Eye (tissue), 1 donor: ENCODE data around the gene QSOX1.
A peak's percentile ranks its signal among the peaks of the same experiment; 100 is the strongest.
"Not testable (repeated sequence)": the region's sequence is repeated elsewhere in the genome, so short reads cannot be mapped to it uniquely, and the experiment has no call there.

Experiments
- DNase-seq: peaks from one replicate; pipeline ENCODE4 v3.0.0-alpha.2; 2015

The QSOX1 gene

GRCh38 chr1:180154325-180155181, at the start of gene QSOX1:
QSOX1 (plus strand) TSS chr1:180154869; CDS start chr1:180154908, 39 bp downstream.
- DNase-seq, result peak; percentile 94

- DNase-seq, result no peak
Observed at GRCh38 chr1:180112091-180112490, 42.6 kb upstream of the QSOX1 start.

- no peak for DNase-seq
Observed at GRCh38 chr1:180112984-180113647, 41.6 kb upstream of the QSOX1 start.

GRCh38 chr1:180114396-180114945, 40.2 kb upstream of the QSOX1 start:
- DNase-seq, result no peak

- DNase-seq, result no peak
Observed at GRCh38 chr1:180116964-180117763, 37.5 kb upstream of the QSOX1 start.

- DNase-seq, result no peak
Observed at GRCh38 chr1:180117764-180118116, 36.9 kb upstream of the QSOX1 start.

- no peak for DNase-seq
Observed at GRCh38 chr1:180119837-180120236, 34.8 kb upstream of the QSOX1 start.

GRCh38 chr1:180123463-180123936, 31.2 kb upstream of the QSOX1 start:
- DNase-seq, result no peak

GRCh38 chr1:180130651-180131050, 24.0 kb upstream of the QSOX1 start:
- DNase-seq, result no peak

GRCh38 chr1:180131510-180131909, 23.2 kb upstream of the QSOX1 start:
- DNase-seq, result no peak

- no peak for DNase-seq
Observed at GRCh38 chr1:180133193-180133592, 21.5 kb upstream of the QSOX1 start.

- DNase-seq, result not testable (repeated sequence)
Observed at GRCh38 chr1:180133688-180134087, 21.0 kb upstream of the QSOX1 start.

- no peak for DNase-seq
Observed at GRCh38 chr1:180135535-180135934, 19.1 kb upstream of the QSOX1 start.

- no peak for DNase-seq
Observed at GRCh38 chr1:180136331-180136967, 18.2 kb upstream of the QSOX1 start.

- DNase-seq, result no peak
Observed at GRCh38 chr1:180136968-180137356, 17.7 kb upstream of the QSOX1 start.

- no peak for DNase-seq
Observed at GRCh38 chr1:180137776-180138175, 16.9 kb upstream of the QSOX1 start.

GRCh38 chr1:180141381-180141934, 13.2 kb upstream of the QSOX1 start:
- no peak for DNase-seq

GRCh38 chr1:180143359-180143758, 11.3 kb upstream of the QSOX1 start:
- DNase-seq, result no peak

- no peak for DNase-seq
Observed at GRCh38 chr1:180144659-180145357, 9.9 kb upstream of the QSOX1 start.

- no peak for DNase-seq
Observed at GRCh38 chr1:180145446-180145845, 9.2 kb upstream of the QSOX1 start.

- no peak for DNase-seq
Observed at GRCh38 chr1:180150982-180151381, 3.7 kb upstream of the QSOX1 start.

GRCh38 chr1:180151508-180151907, 3.2 kb upstream of the QSOX1 start:
- peak; percentile 8 for DNase-seq
